ENCODE data around the gene TMCO6. TPM values are rescaled to one million over a fixed set of nuclear protein-coding genes. Genes with fewer than 3 reads are reported as not detected.

TMCO6 gene
- total RNA-seq, 1 donor from 2014 or later = 127 TPM

- no peak for DNase-seq (ENCODE audit: low read depth)
- TF ChIP-seq CTCF (conservative IDR thresholded peaks at IDR 0.05; ENCODE audit: low read depth, low read length) = no peak
- H3K4me3 ChIP-seq (ENCODE audit: low read depth, low read length) = no peak overlapping the region
These were observed 55.0 kb downstream of the TMCO6 start for GRCh38 chr5:140694276-140694675.

Other genes with a start within 250 kb of the TMCO6 start
- gene ANKHD1, start 237.6 kb upstream of the TMCO6 start, total RNA-seq = 28.4 and 32.6 TPM in 2 replicates
- 2.8 and 5.2 TPM in 2 replicates for gene EIF4EBP3, start 91.8 kb upstream of the TMCO6 start, total RNA-seq
- gene SRA1, start 82.0 kb upstream of the TMCO6 start, total RNA-seq = 40.3 and 41.3 TPM in 2 replicates
- gene APBB3, start 74.9 kb upstream of the TMCO6 start, total RNA-seq = 2.1 and 3.5 TPM in 2 replicates
- gene SLC35A4, start 74.6 kb upstream of the TMCO6 start, total RNA-seq = 61.8 TPM in 2 replicates
- not detected in 2 replicates for gene CD14, start 6.3 kb upstream of the TMCO6 start, total RNA-seq
- 62.0 and 110 TPM in 2 replicates for gene NDUFA2, start 8.2 kb downstream of the TMCO6 start, total RNA-seq
- gene IK, start 8.4 kb downstream of the TMCO6 start, total RNA-seq = 95.4 and 124 TPM in 2 replicates
- gene WDR55, start 25.5 kb downstream of the TMCO6 start, total RNA-seq = 14.6 and 23.4 TPM in 2 replicates
- 0.14 TPM in 1 of 2 replicates, not detected in the other for gene DND1, start 34.1 kb downstream of the TMCO6 start, total RNA-seq
- 83.0 and 123 TPM in 2 replicates for gene HARS1, start 51.9 kb downstream of the TMCO6 start, total RNA-seq
- 33.9 and 39.5 TPM in 2 replicates for gene HARS2, start 52.0 kb downstream of the TMCO6 start, total RNA-seq
- 38.3 and 43.6 TPM in 2 replicates for gene ZMAT2, start 61.0 kb downstream of the TMCO6 start, total RNA-seq
- gene PCDHA1, start 146.7 kb downstream of the TMCO6 start, total RNA-seq = not detected in 2 replicates
- not detected in 2 replicates for gene PCDHA2, start 155.4 kb downstream of the TMCO6 start, total RNA-seq
- gene PCDHA3, start 161.6 kb downstream of the TMCO6 start, total RNA-seq = 0.06 TPM in 1 of 2 replicates, not detected in the other
- gene PCDHA4, start 167.6 kb downstream of the TMCO6 start, total RNA-seq = 1.6 TPM in 1 of 2 replicates, not detected in the other
- gene PCDHA5, start 182.2 kb downstream of the TMCO6 start, total RNA-seq = not detected in 2 replicates
- not detected in 2 replicates for gene PCDHA6, start 188.5 kb downstream of the TMCO6 start, total RNA-seq
- under 0.01 TPM in 1 of 2 replicates, not detected in the other for gene PCDHA7, start 194.8 kb downstream of the TMCO6 start, total RNA-seq
- not detected in 2 replicates for gene PCDHA8, start 201.7 kb downstream of the TMCO6 start, total RNA-seq
- not detected in 2 replicates for gene PCDHA9, start 208.9 kb downstream of the TMCO6 start, total RNA-seq
- under 0.01 and 0.06 TPM in 2 replicates for gene PCDHA10, start 216.4 kb downstream of the TMCO6 start, total RNA-seq
- not detected in 2 replicates for gene PCDHA11, start 229.5 kb downstream of the TMCO6 start, total RNA-seq
- not detected in 2 replicates for gene PCDHA12, start 235.9 kb downstream of the TMCO6 start, total RNA-seq
- gene PCDHA13, start 242.7 kb downstream of the TMCO6 start, total RNA-seq = not detected in 2 replicates

Data from epithelial cell of proximal tubule (primary cell).